ENCODE data around the gene PAX1. TPM values are rescaled to one million over a fixed set of nuclear protein-coding genes. Genes with fewer than 3 reads are reported as not detected.

The PAX1 gene
- total RNA-seq, 4 donors from 2014 or later: 0.19 to 2.0 TPM; not detected in 2

- Histone ChIP-seq H3K27me3 (peaks cover 7 to 100% (median 26%) of the 10 kb centered on the region in 4 donors), H3K36me3 (no peaks in the 10 kb centered on the region), H3K27ac (no peak overlapping the region), H3K4me1 (peaks cover 5 to 34% (median 7%) of the 10 kb centered on the region in 3 donors), H3K4me3 (no peak overlapping the region), H3K9me3 (no peaks in the 10 kb centered on the region)
- DNase-seq: no peak
- WGBS, 2 donors: 32 to 48% methylated on average over 7 of the region's 7 CpGs
- intact Hi-C loops (cut with DNase I): no loop called here
- no peak for TF ChIP-seq POLR2A (IDR thresholded peaks at IDR 0.05)
- TF ChIP-seq CTCF (IDR thresholded peaks at IDR 0.05): no peak
Measured at GRCh38 chr20:21707267-21707666, 1.8 kb downstream of the PAX1 start.

GRCh38 chr20:21707999-21708737, 2.7 kb downstream of the PAX1 start:
- no peak for DNase-seq
- no peak for TF ChIP-seq POLR2A (IDR thresholded peaks at IDR 0.05)
- TF ChIP-seq CTCF (IDR thresholded peaks at IDR 0.05): no peak
- Histone ChIP-seq H3K27me3 (peaks cover 7 to 100% (median 19%) of the 10 kb centered on the region in 4 donors), H3K36me3 (no peaks in the 10 kb centered on the region), H3K4me1 (peaks cover 3 to 25% (median 7%) of the 10 kb centered on the region in 3 donors), H3K9me3 (no peaks in the 10 kb centered on the region), H3K27ac (no peak overlapping the region), H3K4me3 (no peak overlapping the region)
- WGBS, 2 donors: 50 to 54% methylated on average over 11 to 16 of the region's 33 CpGs
- intact Hi-C loops (cut with DNase I): no loop called here

GRCh38 chr20:21708738-21709534, 3.5 kb downstream of the PAX1 start:
- Histone ChIP-seq H3K36me3 (no peaks in the 10 kb centered on the region), H3K4me1 (peaks cover 0 to 22% (median 7%) of the 10 kb centered on the region in 3 donors), H3K27ac (no peak overlapping the region), H3K9me3 (no peaks in the 10 kb centered on the region), H3K27me3 (peaks cover 7 to 100% (median 18%) of the 10 kb centered on the region in 4 donors), H3K4me3 (no peak overlapping the region)
- DNase-seq: no peak
- intact Hi-C loops (cut with DNase I): no loop called here
- 35 to 37% methylated on average over 17 to 19 of the region's 43 CpGs for whole genome bisulfite sequencing, 2 donors
- TF ChIP-seq CTCF (IDR thresholded peaks at IDR 0.05): no peak
- TF ChIP-seq POLR2A (IDR thresholded peaks at IDR 0.05): no peak

GRCh38 chr20:21709535-21709904, 4.1 kb downstream of the PAX1 start:
- Histone ChIP-seq H3K27ac (no peak overlapping the region), H3K4me3 (no peak overlapping the region), H3K4me1 (peaks cover 0 to 28% (median 7%) of the 10 kb centered on the region in 3 donors), H3K36me3 (no peaks in the 10 kb centered on the region), H3K9me3 (no peaks in the 10 kb centered on the region), H3K27me3 (peaks cover 7 to 100% (median 18%) of the 10 kb centered on the region in 4 donors)
- no peak for DNase-seq
- 25 to 29% methylated on average over 5 to 6 of the region's 6 CpGs for WGBS, 2 donors
- intact Hi-C loops (cut with DNase I): no loop called here
- TF ChIP-seq POLR2A (IDR thresholded peaks at IDR 0.05): no peak
- no peak for TF ChIP-seq CTCF (IDR thresholded peaks at IDR 0.05)

GRCh38 chr20:21710341-21710740, 4.9 kb downstream of the PAX1 start:
- Histone ChIP-seq H3K36me3 (no peaks in the 10 kb centered on the region), H3K4me1 (peaks cover 0 to 22% (median 7%) of the 10 kb centered on the region in 3 donors), H3K9me3 (no peaks in the 10 kb centered on the region), H3K4me3 (no peak overlapping the region), H3K27me3 (peaks cover 7 to 100% (median 15%) of the 10 kb centered on the region in 4 donors), H3K27ac (no peak overlapping the region)
- WGBS, 2 donors: 29 to 38% methylated on average over 3 of the region's 3 CpGs
- DNase-seq: no peak
- TF ChIP-seq POLR2A (IDR thresholded peaks at IDR 0.05) (no peak), CTCF (IDR thresholded peaks at IDR 0.05) (no peak)
- intact Hi-C loops (cut with DNase I): no loop called here

Measured in esophagus squamous epithelium (tissue), 5 donors.